ENCODE data around the gene DNAH6.

GRCh38 chr2:84498150-84498799, 18.0 kb upstream of the DNAH6 start:
- no peak for TF ChIP-seq CTCF (IDR thresholded peaks at IDR 0.05)
- TF ChIP-seq POLR2A (IDR thresholded peaks at IDR 0.05), result no peak

All from heart left ventricle (tissue), 13 donors.